NCI-H82 (cell line): ENCODE measurements around the gene FGGY.

Source experiments
- DNase-seq: peaks from one replicate; lab custom pipeline; 2025; lab: John Stamatoyannopoulos, UW

The FGGY gene

DNA sequence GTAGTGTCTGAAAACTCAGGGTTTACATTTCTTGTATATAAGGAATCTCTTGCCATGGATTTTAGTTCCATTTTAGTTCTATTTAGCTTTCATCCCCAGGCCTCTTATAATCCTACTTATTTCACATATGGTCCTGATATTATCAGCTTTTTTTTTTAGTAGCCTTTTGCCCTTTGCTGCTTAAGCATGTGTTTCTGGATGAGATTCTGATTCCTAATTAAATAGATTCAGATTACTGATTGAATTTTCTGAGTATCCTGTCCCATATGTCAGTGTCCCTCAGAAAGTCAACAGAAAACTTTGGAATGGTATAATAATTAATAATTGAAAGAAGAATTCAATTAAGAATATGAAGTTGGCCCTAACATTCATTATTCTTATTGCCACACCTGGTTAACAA lies 383.1 kb downstream of the FGGY start:
- DNase-seq: peak; percentile 69

DNA sequence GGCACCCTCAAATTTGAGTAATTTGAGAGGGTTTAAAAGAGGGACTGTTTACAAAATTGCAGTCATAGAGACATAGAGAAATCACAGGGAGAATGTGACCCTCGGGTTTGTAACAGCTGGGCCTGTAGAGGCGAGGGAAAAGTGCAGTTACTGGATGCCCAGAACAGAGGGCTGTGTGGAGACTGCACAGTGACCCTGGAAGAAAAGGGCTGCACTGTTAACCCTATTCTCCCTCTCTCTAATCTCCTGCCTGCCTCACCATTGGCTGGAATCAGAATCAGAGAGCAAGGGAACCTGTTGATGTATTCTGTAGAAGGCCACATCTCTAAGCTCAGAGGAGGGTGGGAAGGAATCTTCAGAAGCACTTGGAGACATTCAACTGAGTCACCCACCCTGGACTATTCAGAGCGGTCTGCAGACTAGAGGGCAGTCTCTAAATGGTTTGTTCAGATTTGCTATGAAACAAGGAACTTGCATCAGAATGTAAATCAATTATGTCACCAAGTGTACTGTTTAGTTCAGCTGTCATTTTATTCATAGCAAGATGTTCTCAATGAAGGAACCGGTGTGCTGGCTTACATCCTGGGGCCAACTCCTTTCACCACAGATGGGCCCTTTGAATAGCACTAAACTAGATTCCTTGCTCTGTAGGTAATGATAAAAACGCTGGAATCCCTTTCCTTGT lies 385.6 kb downstream of the FGGY start:
- peak; percentile 33 for DNase-seq

DNA sequence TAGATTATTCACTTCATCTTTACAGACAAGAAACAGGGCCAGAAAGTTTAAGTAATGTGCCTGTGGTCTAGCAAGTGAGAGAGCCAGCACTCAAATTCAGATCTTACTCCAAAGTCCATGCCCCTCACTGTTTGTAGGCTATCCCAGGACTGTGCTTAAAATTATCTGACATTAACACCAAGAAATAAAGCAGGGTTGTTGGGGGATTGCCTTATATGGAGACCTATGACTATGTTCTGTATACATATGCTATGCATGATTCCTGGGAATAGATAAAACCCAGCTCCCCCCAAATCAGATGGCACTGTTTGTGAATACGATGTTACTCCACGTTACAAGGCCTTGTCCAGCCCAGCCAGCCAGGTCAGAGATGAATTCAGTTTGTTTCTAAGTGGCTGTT lies 386.3 kb downstream of the FGGY start:
- no peak for DNase-seq

DNA sequence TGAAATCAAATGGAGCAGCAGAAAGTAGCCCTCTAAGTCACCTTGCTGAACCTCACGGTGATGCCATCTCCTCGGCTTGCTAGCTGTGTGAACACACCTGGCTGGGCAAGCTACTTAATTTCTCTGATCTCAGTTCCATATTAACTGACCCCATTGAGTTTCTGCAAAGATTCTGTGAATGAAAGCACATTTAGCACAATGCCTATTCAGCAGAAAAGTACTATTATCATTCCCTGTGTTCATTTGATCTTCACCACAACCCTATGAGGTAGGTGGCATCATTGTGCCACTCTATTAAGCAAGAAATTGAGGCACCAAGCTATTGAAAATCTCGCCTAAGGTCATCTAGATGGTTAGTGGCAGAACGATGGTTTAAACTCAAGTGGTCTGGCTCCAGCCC lies 387.8 kb downstream of the FGGY start:
- DNase-seq: no peak

- DNase-seq: no peak
Observed at GRCh38 chr1:59685101-59685500, 388.2 kb downstream of the FGGY start.

GRCh38 chr1:59685666-59686065 lies 388.8 kb downstream of the FGGY start:
- peak; percentile 63 for DNase-seq

- DNase-seq: peak; percentile 86
Observed at GRCh38 chr1:59686170-59686569, 389.3 kb downstream of the FGGY start.

GRCh38 chr1:59686574-59686973 lies 389.7 kb downstream of the FGGY start:
- peak; percentile 43 for DNase-seq

DNA sequence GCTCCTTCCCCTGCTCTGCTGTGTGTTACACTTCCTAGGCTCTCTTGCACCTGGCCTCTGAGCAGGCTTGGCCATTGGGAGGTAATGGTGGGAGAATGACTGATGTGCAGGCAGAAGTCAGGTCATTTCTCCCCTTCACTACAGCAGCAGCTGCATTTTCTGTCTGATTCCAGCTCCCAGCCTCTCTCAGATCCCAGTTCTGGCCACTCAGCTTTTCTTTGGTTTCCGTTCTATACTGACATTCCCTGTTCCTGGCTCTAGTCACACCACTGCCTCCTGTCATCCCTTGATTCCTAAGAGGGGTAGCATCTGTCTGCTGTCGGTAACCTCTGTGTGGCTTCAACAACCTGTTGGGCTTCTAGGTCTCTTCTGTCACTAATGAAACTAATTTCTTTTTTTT lies 390.2 kb downstream of the FGGY start:
- peak; percentile 65 for DNase-seq

- DNase-seq: no peak
Observed at GRCh38 chr1:59688976-59689375, 392.1 kb downstream of the FGGY start.

GRCh38 chr1:59689730-59690129 lies 392.8 kb downstream of the FGGY start:
- peak; percentile 28 for DNase-seq

- DNase-seq: peak; percentile 65
Observed at GRCh38 chr1:59690171-59690930, 393.5 kb downstream of the FGGY start.

GRCh38 chr1:59691261-59691660 lies 394.4 kb downstream of the FGGY start:
- DNase-seq: peak; percentile 93

- peak; percentile 71 for DNase-seq
Observed at GRCh38 chr1:59692591-59692990, 395.7 kb downstream of the FGGY start.

DNA sequence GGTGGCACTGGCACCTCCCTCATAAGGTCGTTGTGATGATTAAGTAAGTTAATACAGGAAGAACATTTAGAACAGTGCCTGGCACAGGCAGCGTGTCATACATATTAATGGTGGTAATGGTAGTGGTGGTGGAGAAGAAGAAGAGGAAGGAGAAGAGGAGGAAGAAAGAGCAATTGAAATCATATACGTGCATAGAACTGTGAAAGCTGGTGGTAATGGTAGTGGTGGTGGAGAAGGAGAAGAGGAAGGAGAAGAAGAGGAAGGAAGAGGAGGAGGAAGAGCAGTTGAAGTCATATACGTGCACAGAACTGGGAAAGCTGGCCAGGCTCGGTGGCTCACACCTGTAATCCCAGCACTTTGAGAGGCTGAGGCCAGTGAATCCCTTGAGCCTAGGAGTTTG lies 396.5 kb downstream of the FGGY start:
- no peak for DNase-seq

- no peak for DNase-seq
Observed at GRCh38 chr1:59695252-59695651, 398.4 kb downstream of the FGGY start.

DNA sequence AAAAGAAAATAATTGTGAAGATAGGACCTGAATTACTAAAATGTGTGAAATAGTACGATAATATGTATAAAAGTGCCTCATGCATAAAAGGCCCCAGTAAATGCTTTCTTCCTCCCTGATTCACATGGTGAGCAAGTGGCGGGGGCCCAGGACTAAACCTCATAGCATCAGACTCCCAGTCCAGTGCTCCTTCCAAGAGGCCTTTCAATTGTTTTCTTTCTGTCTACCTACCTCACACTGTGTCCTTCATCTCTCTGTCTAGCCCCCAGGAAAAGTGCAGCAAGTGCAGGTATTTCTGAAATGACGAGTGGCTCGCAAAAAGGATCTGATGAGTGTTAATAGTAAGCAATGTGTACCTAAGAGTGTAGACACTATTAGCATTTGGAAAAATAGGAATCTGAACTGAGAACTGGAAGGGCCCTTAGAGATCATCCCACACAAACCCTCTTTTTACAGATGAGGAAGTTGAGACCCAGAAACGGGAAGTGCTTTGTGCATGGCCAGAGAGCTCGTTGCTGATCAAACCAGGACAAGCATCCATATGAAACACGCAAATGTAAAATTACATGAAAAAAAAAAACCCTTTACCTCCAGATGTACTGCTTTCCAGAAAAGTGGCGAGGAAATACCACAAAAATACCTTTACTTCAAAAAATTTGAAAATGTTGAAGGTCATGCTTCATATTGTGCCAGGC lies 399.7 kb downstream of the FGGY start:
- no peak for DNase-seq

DNA sequence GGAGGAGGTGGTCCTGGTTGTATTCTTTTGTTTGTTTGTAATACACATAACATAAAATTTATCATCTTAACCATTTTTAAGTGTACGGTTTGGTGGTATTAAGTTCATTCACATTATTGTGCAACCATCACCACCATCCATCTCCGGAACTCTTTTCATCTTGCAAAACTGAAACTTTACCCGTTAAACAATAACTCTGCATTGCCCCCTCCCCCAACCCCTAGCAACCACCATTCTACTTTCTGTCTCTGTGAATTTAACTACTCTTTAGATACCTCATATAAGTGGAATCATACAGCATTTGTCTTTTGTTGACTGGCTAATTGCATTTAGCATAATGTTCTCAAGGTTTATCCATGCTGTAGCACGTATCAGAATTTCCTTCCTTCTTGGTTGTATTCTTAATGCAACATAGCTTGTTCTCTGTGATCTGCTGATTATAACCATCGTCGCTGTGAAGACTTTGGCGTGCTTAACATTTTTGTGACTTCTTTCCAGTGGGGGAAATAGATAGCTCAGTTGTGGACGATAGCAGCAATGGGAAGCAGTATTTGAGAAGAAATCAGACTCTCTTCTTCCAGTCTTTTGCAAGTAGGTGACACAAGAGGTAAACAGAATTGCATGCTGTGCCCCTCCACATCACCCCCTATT lies 400.4 kb downstream of the FGGY start:
- no peak for DNase-seq

GRCh38 chr1:59698386-59698785 lies 401.5 kb downstream of the FGGY start:
- DNase-seq: peak; percentile 20

- DNase-seq: peak; percentile 68
Observed at GRCh38 chr1:59699227-59699847, 402.4 kb downstream of the FGGY start.

DNA sequence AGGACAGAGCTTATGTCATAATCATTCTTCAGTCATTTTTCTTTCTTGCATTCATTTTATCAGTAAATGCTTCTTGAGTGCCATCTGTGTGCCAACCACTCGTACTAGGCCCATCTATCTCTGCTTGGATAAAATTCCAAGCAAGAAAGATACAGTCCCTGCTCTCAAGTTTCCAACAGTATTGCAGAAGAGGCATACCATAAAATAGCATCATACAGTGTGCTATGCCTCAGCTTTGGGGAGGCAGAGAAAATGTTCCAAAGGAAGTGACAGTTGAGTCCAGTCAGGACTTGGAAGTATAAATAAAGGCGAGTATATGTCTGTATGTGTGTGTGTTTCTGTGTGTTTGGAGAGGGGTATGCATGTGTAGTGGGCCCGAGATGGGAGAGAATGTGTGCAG lies 404.5 kb downstream of the FGGY start:
- no peak for DNase-seq
